NCI-H524 (cell line): ENCODE data around the gene CTF1.
"Not testable (repeated sequence)": the region's sequence is repeated elsewhere in the genome, so short reads cannot be mapped to it uniquely, and the experiment has no call there.

ENCODE experiments used
- DNase-seq, 2 experiments: peaks; one replicate each; lab custom pipeline; 2025; lab: John Stamatoyannopoulos, UW

CTF1 gene

DNA sequence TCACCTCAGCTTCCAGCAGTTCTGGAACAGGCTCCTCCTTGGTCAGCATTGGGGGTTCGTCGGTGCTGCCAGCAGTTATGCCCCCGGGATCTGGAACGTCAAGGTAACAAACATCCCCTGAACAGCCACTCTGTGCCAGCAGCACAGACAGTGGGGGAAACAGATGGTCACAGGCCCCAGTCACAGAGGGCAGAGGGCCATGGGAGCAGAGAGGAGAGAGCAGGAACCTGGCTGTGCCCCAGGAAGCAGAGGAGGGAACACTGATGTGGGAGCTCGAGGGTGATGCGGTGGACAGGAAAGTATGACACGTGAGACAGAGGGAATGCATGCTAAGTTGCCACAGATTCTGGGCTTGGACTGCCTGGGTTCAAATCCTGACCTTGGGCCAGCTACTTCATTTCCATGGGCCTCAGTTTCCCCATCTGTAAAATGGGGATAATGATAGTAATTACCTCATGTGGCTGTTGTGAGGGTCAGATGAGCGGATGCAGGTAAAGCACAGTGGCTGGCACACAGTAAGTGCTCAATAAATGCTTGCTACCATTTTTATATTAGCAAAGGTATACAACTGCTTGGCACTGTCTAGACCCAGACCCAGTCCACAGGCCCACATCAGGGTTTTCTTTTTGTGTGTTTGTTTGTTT, 7.4 kb upstream of the CTF1 start:
- DNase-seq: no peak

DNA sequence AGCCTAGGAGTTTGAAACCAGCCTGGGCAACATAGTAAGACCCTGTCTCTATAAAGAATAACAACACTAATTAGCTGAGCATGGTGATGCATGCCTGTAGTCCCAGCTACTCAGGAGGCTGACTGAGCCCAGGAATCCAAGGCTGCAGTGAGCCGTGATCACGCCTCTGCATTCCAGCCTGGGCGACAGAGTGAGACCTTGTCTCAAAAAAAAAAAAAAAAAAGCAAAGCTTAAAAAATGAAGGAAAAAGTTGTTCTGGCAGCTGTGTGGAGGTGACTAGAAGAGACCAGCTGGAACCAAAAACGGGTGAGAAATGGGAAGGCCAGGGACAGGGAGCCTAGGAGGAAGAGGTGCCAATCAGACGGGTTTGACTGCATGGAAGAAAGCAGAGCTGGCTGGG, 6.7 kb upstream of the CTF1 start:
- DNase-seq: no peak

DNA sequence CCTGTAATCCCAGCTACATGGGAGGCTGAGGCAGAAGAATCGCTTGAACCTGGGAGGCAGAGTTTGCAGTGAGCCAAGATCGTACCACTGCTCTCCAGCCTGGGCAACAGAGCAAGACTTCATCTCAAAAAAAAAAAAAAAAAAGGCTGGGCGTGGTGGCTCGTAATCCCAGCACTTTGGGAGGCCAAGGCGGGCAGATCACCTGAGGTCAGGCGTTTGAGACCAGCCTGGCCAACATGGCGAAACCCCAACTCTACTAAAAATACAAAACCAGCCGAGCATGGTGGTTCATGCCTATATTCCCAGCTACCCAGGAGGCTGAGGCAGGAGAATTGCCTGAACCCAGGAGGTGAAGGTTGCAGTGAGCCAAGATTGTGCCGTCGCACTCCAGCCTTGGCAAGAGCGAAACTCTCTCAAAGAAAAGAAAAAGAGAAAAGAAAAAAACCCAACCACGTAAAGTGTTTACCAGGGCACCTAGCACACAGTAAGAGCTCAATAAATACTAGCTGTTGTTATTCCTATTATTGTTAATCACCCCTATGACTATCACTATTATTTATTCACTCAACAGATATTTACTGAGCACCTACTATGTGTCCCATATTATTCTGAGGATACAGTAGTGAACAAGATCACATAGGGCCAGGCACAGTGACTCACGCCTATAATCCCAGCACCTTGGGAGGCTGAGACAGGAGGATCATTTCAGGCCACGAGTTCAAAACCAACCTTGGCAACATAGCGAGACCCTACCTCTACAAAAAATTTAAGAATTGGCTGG, 5.2 kb upstream of the CTF1 start:
- not testable (repeated sequence) for DNase-seq

- DNase-seq: no peak
Measured at GRCh38 chr16:30892670-30893416, 3.6 kb upstream of the CTF1 start.

DNA sequence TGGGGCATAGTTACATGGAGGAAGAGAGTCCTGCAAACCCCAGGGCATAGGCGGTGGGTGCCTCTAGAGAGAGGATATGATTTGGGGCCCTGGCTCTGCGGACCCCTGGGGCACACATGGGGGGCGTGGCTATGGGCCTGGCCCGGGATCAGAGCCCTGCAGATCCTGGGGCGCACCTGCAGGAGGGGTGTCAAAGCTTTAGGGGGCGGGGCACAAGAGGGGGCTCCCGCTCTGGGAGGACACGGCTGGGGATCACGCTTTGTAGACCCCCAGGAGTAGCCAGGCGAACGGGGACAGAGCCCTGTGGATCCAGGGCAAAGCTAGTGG, 3.0 kb upstream of the CTF1 start:
- DNase-seq: peak in 1 of 2 experiments; percentile 31

GRCh38 chr16:30893744-30894539, 2.5 kb upstream of the CTF1 start, which contains the start of gene BCL7C:
Gene BCL7C (minus strand): TSS chr16:30894077. CDS start chr16:30893944, 133 bp downstream.
- peak; percentile 83 to 87 for DNase-seq

DNA sequence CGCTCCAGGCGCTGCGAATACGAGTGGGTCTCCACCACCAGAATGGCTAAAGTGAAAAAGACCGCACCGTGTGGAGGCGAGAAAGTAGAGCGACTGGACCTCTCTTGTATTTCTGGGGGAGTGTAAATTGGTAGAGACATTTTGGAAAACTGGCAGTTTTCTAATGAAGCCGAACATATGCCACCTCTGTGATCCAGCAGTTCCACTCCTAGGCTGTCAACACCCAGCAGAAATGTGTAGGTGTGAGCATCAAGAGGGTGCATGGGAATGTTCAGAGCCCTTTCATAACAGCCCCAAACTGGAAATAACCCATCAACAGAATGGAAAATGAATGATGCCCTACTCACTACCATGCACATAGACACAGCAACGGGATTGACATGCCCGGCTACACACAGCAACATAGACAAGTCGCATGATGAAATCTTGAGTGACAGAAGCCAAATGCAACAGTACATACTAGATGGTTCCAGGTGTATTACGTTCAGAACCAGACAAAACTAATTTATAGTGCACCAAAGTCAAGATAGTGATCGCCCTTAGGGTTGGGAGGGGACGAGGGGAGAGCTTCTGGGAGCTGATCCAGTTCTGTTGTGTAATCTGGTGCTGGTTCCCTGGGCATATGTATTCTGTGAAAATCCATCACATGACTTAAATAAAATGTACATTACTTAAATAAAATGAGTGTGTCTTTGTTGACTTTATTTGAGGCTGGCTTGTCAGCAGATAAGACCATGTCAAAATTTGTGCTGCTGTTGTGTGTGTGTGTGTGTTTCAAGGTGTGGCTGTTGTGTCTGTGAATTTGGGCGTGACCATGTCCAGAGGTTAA, 1.7 kb upstream of the CTF1 start:
- DNase-seq: no peak

DNA sequence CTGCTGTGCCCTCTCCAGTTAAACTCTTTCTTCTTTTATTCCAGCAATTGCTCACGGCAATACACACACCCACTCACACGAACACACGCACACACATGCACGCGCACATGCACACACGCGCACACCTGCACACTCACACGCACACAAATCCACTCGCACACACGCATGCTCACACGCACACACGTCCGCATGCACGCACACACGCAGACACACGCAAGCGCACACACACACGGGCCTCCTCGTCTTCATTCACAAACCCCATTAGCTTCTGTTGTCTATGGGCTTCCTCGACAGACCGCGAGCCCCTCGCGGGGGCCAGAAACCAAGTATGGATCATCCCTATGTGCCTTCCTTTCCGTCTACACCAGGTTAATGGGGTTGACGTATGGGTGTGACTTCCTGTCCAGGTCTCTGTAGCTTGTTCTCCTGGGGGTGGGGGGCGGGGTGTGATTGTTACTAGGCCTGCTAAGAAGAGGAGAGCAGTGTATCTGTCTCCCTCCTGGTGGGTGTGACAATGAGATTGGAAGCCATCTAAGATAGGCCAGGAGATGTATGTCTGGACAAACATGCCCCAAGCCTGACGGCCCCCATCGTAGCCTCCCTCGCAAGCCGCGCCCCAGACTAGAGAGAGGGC, 670 bp upstream of the CTF1 start:
- DNase-seq: no peak

DNA sequence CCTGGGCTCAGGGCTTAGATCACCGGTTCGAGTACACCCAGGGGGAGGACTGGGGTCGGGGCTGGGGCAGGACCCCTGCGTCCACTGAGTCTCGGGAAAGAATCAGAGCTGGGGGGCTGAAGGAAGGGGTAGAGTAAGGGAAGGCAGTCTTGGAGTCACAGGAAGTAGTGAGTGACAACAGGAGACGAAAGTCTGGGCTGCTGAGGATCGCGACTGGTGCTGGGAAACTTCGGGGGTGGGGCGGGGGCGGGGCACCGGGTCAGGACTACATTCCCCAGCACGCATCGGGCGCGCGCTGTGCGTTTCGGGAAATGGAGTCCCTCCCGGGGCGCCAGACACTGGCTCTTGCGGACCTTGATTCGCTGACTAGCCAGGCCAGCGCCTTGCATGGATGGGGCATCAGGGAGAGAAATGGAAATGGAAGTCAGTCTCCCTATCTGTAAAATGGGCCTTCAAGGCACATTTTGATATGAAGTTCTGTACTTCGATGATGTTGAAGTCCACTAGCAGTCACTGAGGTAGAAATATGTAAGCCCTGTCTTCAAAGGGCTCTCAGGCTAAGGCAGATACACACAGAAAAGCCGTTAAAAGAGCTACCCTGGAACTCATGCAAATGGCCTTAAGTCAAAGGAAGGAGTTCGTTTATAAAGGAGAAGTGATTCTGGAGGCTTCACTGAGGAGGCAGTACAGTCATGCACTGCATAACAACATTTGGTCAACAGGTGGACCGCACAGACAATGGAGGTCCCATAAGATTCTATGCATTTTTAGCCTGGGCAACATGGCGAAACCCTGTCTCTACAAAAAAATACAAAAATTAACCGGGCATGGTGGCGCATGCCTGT, 697 bp downstream of the CTF1 start:
- DNase-seq: peak; percentile 71 to 78

DNA sequence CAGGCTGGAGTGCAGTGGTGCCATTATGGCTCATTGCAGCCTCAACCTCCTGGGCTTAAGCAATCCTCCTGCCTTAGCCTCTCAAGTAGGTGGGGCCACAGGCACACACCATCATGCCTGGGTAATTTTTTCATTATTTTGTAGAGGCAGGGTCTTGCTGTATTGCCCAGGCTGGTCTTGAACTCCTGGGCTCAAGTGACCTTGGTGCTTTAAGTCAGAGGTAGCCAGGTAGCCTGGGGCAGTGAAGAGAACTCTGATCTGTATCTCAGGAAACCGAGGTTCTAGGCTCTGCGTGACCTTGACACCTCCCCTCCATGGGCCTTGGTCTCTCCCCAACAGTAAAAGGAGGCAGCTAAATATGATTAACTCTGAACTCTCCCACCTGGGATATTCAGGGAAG, 3.4 kb downstream of the CTF1 start:
- no peak for DNase-seq

DNA sequence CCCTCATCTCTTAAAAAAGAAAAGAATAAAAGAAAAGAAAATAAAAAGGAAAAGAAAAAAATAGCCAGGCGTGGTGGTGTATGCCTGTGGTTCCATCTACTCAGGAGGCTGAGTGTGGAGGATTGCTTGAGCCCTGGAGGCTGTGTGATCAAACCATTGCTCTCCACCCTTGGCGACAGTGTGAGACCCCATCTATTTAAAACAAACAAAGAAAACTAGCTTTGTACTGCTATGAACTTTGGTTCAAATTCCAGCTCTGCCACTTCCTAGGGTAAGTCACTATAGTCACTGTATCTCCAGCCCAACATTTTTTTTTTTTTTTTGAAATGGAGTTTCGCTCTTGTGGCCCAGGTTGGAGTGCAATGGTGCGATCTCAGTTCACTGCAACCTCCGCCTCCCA, 4.2 kb downstream of the CTF1 start:
- DNase-seq: no peak

DNA sequence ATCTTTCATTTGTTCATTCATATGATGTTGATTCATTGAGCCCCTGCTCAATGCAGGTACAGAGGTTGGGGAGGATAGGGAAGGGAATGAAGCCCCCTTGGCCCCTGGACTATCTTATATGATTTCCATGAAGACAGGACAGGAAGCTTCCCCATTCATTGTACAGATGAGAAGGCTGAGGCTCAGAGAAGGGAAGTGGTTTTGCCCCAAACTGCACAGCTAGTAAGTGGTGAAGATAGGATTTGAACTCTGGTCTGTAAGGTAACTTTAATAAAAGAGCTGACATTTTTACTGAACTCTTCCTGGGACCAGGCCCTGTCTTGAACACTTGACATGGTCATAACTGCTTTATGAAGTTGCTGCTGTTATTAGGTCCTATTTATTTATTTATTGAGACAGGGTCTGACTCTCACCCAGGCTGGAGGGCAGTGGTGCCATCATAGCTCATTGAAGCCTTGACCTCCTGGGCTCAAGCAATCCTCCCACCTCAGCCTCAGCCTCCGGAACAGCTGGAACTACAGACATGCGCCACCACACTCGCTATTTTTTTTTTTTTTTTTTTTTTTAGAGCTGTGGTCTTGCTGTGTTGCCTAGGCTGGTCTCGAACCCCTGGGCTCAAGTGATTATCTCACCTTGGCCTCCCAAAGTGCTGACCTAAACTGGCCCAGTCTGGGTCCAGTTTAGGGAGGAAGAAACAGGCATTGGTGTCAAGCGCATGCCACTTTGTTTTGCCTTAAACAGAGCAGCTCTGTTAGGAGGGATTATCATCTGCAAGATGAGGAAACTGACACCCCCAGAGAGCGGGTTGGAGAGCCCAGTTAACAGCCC, 5.0 kb downstream of the CTF1 start:
- no peak for DNase-seq

DNA sequence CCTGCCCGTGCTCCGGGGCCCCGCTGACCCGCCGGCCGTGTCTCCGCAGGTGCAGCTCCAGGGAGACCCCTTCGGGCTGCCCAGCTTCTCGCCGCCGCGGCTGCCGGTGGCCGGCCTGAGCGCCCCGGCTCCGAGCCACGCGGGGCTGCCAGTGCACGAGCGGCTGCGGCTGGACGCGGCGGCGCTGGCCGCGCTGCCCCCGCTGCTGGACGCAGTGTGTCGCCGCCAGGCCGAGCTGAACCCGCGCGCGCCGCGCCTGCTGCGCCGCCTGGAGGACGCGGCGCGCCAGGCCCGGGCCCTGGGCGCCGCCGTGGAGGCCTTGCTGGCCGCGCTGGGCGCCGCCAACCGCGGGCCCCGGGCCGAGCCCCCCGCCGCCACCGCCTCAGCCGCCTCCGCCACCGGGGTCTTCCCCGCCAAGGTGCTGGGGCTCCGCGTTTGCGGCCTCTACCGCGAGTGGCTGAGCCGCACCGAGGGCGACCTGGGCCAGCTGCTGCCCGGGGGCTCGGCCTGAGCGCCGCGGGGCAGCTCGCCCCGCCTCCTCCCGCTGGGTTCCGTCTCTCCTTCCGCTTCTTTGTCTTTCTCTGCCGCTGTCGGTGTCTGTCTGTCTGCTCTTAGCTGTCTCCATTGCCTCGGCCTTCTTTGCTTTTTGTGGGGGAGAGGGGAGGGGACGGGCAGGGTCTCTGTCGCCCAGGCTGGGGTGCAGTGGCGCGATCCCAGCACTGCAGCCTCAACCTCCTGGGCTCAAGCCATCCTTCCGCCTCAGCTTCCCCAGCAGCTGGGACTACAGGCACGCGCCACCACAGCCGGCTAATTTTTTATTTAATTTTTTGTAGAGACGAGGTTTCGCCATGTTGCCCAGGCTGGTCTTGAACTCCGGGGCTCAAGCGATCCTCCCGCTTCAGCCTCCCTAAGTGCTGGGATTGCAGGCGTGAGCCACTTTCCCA, 5.9 kb downstream of the CTF1 start:
- peak; percentile 27 to 61 for DNase-seq

GRCh38 chr16:30903002-30903401, 6.6 kb downstream of the CTF1 start:
- no peak for DNase-seq

- peak in 1 of 2 experiments; percentile 21 for DNase-seq
Measured at GRCh38 chr16:30903596-30903995, 7.2 kb downstream of the CTF1 start.

- DNase-seq: no peak
Measured at GRCh38 chr16:30904114-30904780, 7.8 kb downstream of the CTF1 start.

DNA sequence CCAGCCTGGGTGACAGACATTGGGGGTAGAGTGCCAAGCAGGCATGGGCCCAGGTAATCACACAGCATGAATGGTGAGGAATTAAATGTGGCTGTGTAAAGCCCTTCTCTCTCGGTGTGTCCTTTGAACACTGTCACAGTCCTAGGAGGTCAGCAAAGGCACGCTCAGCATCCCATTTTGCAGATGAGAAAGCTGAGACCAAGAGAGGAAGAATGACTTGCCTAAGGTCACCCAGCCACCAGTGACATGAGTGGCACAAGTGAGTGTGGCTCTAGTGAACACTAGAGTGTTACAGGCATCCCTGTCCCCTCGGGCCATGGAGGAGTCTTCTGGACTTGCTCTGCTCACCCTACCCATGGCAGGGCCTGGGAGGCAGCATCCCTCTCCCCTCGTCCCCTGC, 10.7 kb downstream of the CTF1 start:
- DNase-seq: no peak
